Testis (tissue), 2 donors: ENCODE measurements around the gene FYN.

ENCODE experiments used
- CTCF ChIP-seq, 3 experiments: fragments of 450-650 bp in 2 of 3; fragments of 200-600 bp in 1 of 3; sonication (generic) in 1 of 3; IDR thresholded peaks; one replicate each; pipeline ENCODE4 v1.5.1; 2016 to 2019; ENCODE audit warnings: antibody characterized with exemption in 3 of 3, mild to moderate bottlenecking in 2 of 3, moderate library complexity in 1 of 3
- POLR2A ChIP-seq: fragments of 450-650 bp; IDR thresholded peaks from one replicate; pipeline ENCODE4 v1.6.1; 2017; ENCODE audit warnings: antibody characterized with exemption, mild to moderate bottlenecking, moderate library complexity

DNA sequence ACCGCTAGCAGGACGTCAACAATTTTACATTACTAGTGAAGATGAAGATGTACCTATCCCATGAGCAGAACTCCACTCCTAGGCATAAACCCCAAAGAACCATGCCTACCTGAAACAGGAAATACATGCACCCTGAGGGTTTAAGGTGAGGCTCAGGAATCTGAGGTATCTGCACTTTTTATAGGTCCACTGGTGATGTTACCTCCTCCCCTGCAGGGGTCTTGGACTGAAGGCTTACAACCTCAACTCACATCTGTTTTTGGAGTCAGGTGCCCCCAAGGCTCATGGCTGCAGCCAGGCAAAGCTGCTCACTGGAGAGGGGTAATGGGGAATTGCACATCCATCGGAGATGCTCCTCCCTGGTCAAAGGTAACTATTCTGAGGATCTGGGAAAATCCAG is 135.1 kb downstream of the FYN start:
- no peak for TF ChIP-seq CTCF (IDR thresholded peaks at IDR 0.05)
- TF ChIP-seq POLR2A, result no peak
